GM23338 (cell line): ENCODE results near the gene GLB1L. TPM values are rescaled to one million over a fixed set of nuclear protein-coding genes. Genes with fewer than 3 reads are reported as not detected.

Source experiments
- ATAC-seq: fragments of 200-7000 bp; cut with Tn5 transposase; 3 replicates; pipeline ENCODE4 v1.9.1; 2020
- DNase-seq: peaks from one replicate; pipeline ENCODE4 v3.0.0-alpha.2; 2015; ENCODE audit warnings: low spot score
- H2AFZ ChIP-seq: fragments of 200-600 bp; sonication (generic); 2 replicates; pipeline ENCODE4 v1.8.0; 2016; ENCODE audit warnings: antibody characterized with exemption, mild to moderate bottlenecking, moderate library complexity
- H3F3A ChIP-seq: fragments of 200-600 bp; sonication (generic); replicated peaks from 2 replicates; pipeline ENCODE4 v1.8.0; 2017; ENCODE audit warnings: antibody characterized with exemption, mixed run types, low read depth
- H3K27ac ChIP-seq: fragments of 200-600 bp; sonication (generic); 2 replicates; pipeline ENCODE4 v1.6.1; 2016; ENCODE audit warnings: low read depth
- H3K27me3 ChIP-seq: fragments of 200-600 bp; sonication (generic); 2 replicates; pipeline ENCODE4 v1.8.0; 2016; ENCODE audit warnings: mild to moderate bottlenecking, mixed run types, moderate library complexity; ENCODE audit not compliant: insufficient read depth
- H3K36me3 ChIP-seq: fragments of 200-600 bp; sonication (generic); 2 replicates; pipeline ENCODE4 v1.8.0; 2016; ENCODE audit warnings: mild to moderate bottlenecking; ENCODE audit not compliant: insufficient read depth
- H3K4me1 ChIP-seq: fragments of 200-600 bp; sonication (generic); 2 replicates; pipeline ENCODE4 v1.8.0; 2016; ENCODE audit warnings: mild to moderate bottlenecking, moderate library complexity; ENCODE audit not compliant: insufficient read depth
- H3K4me2 ChIP-seq: fragments of 200-600 bp; sonication (generic); 2 replicates; pipeline ENCODE4 v1.7.1; 2017; ENCODE audit warnings: mixed run types
- H3K4me3 ChIP-seq: fragments of 200-600 bp; sonication (generic); 2 replicates; pipeline ENCODE4 v1.6.1; 2016; ENCODE audit warnings: mixed run types
- H3K79me2 ChIP-seq: fragments of 200-600 bp; sonication (generic); replicated peaks from 2 replicates; pipeline ENCODE4 v1.8.0; 2017; ENCODE audit warnings: mild to moderate bottlenecking; ENCODE audit not compliant: insufficient read depth
- H3K9me2 ChIP-seq: fragments of 200-600 bp; sonication (generic); 2 replicates; pipeline ENCODE4 v1.8.0; 2017; ENCODE audit not compliant: insufficient read depth
- H4K20me1 ChIP-seq: fragments of 200-600 bp; sonication (generic); replicated peaks from 2 replicates; pipeline ENCODE4 v1.8.0; 2017; ENCODE audit warnings: mild to moderate bottlenecking; ENCODE audit not compliant: insufficient read depth
- H3K27ac Mint-ChIP-seq: 2 replicates; pipeline ENCODE4 v1.8.0; 2020; ENCODE audit warnings: inconsistent platforms, mild to moderate bottlenecking, moderate library complexity, mixed read lengths
- H3K27me3 Mint-ChIP-seq: 3 replicates; pipeline ENCODE4 v1.8.0; 2022; ENCODE audit warnings: low read depth, mild to moderate bottlenecking, moderate library complexity, mixed read lengths, inconsistent platforms; ENCODE audit not compliant: insufficient read depth, poor library complexity
- H3K36me3 Mint-ChIP-seq: 3 replicates; pipeline ENCODE4 v1.8.0; 2021; ENCODE audit warnings: low read depth, mild to moderate bottlenecking, inconsistent platforms, moderate library complexity, mixed read lengths
- H3K4me1 Mint-ChIP-seq: 3 replicates; pipeline ENCODE4 v1.8.0; 2020; ENCODE audit warnings: mild to moderate bottlenecking, inconsistent platforms, mixed read lengths
- H3K4me3 Mint-ChIP-seq: 3 replicates; pipeline ENCODE4 v1.8.0; 2021; ENCODE audit warnings: moderate library complexity, mild to moderate bottlenecking, inconsistent platforms, mixed read lengths
- H3K9me3 Mint-ChIP-seq: 3 replicates; pipeline ENCODE4 v1.8.0; 2020; ENCODE audit warnings: moderate library complexity, mild to moderate bottlenecking, inconsistent platforms, mixed read lengths
- CREB1 ChIP-seq: fragments of 250-450 bp; sonication (Bioruptor Pico); IDR thresholded peaks from 2 replicates; pipeline ENCODE4 v1.5.0; 2020; ENCODE audit warnings: low read depth, mild to moderate bottlenecking, moderate library complexity
- ETS1 ChIP-seq: IDR thresholded peaks from 2 replicates; pipeline ENCODE4 v1.6.1; 2016; ENCODE audit warnings: antibody characterized with exemption
- EZH2 ChIP-seq: fragments of 200-600 bp; sonication (generic); IDR thresholded peaks from one replicate; pipeline ENCODE4 v1.8.0; 2017; ENCODE audit warnings: antibody characterized with exemption, mild to moderate bottlenecking, low read depth; ENCODE audit not compliant: unreplicated experiment
- EZH2phosphoT487 ChIP-seq: fragments of 200-600 bp; sonication (generic); IDR thresholded peaks from one replicate; pipeline ENCODE4 v1.8.1; 2018; ENCODE audit warnings: antibody characterized with exemption; ENCODE audit not compliant: unreplicated experiment
- JUNB ChIP-seq: IDR thresholded peaks from one replicate; pipeline ENCODE4 v1.6.1; 2016; ENCODE audit warnings: antibody characterized with exemption; ENCODE audit not compliant: unreplicated experiment
- NANOG ChIP-seq: IDR thresholded peaks from 2 replicates; pipeline ENCODE4 v1.6.1; 2016; ENCODE audit warnings: antibody characterized with exemption, borderline replicate concordance
- POLR2AphosphoS5 ChIP-seq: IDR thresholded peaks from 2 replicates; pipeline ENCODE4 v1.6.1; 2016; ENCODE audit warnings: antibody characterized with exemption, low read depth
- STAT1 ChIP-seq: IDR thresholded peaks from one replicate; pipeline ENCODE4 v1.6.1; 2016; ENCODE audit warnings: antibody characterized with exemption; ENCODE audit not compliant: unreplicated experiment
- ZNF114 ChIP-seq: fragments of 250-450 bp; sonication (Bioruptor Pico); IDR thresholded peaks from 2 replicates; pipeline ENCODE4 v1.5.0; 2020; ENCODE audit warnings: mild to moderate bottlenecking, moderate library complexity
- ZNF331 ChIP-seq: fragments of 250-450 bp; sonication (Bioruptor Pico); IDR thresholded peaks from 2 replicates; pipeline ENCODE4 v1.5.0; 2020; ENCODE audit warnings: low read depth, mild to moderate bottlenecking, moderate library complexity
- ZNF462 ChIP-seq: fragments of 250-450 bp; sonication (Bioruptor Pico); IDR thresholded peaks from 2 replicates; pipeline ENCODE4 v1.5.0; 2020; ENCODE audit warnings: mild to moderate bottlenecking, moderate library complexity
- polyA plus RNA-seq: library from polyadenylated mRNA; unstranded; fragments of >200 nt; fragmentation: Nextera tagmentation; extraction: Ambion mirVana; gene quantifications from 2 replicates; pipeline ENCODE4 v1.2.1, GENCODE V29; 2016
- total RNA-seq: library from RNA; depleted of rRNA; stranded (reverse); fragments of >200 nt; shearing (Covaris generic); gene quantifications from 2 replicates; pipeline ENCODE4 v1.2.3, GENCODE V29; 2014
- TF ChIP-seq, protein P1 (sequence below): IDR thresholded peaks from one replicate; pipeline ENCODE4 v1.6.1; 2018; ENCODE audit warnings: antibody characterized with exemption; ENCODE audit not compliant: unreplicated experiment
- TF ChIP-seq, protein P2 (sequence below), 2 experiments: fragments of 200-600 bp in 1 of 2; sonication (generic) in 1 of 2; conservative IDR thresholded peaks; 2 replicates each; pipeline versions ENCODE4 v1.5.1 to v1.6.1; 2016 to 2017; ENCODE audit warnings: antibody characterized with exemption in 2 of 2, low read depth in 2 of 2, mild to moderate bottlenecking in 2 of 2, moderate library complexity in 1 of 2

Gene GLB1L
- total and polyA plus RNA-seq, 2 experiments from 2014 or later: 1.7 to 5.4 TPM

GRCh38 chr2:219221957-219222518, 23.2 kb downstream of the GLB1L start:
- Mint-ChIP-seq H3K36me3 (peaks cover 44% of the 10 kb centered on the region), H3K4me3 (no peak overlapping the region), H3K9me3 (no peaks in the 10 kb centered on the region), H3K4me1 (peaks cover 12% of the 10 kb centered on the region), H3K27me3 (peaks cover 15% of the 10 kb centered on the region), H3K27ac (no peak overlapping the region)
- DNase-seq: no peak
- Histone ChIP-seq H3K4me3 (no peak overlapping the region), H3K79me2 (no peaks in the 10 kb centered on the region), H3K27me3 (no peaks in the 10 kb centered on the region), H3K36me3 (peaks cover 5% of the 10 kb centered on the region; the same call in 1 of the 2 replicates), H2AFZ (no peak overlapping the region), H3K4me1 (peaks cover 14% of the 10 kb centered on the region), H3K4me2 (no peak overlapping the region), H4K20me1 (no peaks in the 10 kb centered on the region; the same call in 1 of the 2 replicates), H3F3A (peaks cover 9% of the 10 kb centered on the region; the same call in 1 of the 2 replicates), H3K9me2 (no peaks in the 10 kb centered on the region), H3K27ac (no peak overlapping the region)
- no peak for TF ChIP-seq EZH2
- no peak for TF ChIP-seq NANOG
- TF ChIP-seq, protein P1, sequence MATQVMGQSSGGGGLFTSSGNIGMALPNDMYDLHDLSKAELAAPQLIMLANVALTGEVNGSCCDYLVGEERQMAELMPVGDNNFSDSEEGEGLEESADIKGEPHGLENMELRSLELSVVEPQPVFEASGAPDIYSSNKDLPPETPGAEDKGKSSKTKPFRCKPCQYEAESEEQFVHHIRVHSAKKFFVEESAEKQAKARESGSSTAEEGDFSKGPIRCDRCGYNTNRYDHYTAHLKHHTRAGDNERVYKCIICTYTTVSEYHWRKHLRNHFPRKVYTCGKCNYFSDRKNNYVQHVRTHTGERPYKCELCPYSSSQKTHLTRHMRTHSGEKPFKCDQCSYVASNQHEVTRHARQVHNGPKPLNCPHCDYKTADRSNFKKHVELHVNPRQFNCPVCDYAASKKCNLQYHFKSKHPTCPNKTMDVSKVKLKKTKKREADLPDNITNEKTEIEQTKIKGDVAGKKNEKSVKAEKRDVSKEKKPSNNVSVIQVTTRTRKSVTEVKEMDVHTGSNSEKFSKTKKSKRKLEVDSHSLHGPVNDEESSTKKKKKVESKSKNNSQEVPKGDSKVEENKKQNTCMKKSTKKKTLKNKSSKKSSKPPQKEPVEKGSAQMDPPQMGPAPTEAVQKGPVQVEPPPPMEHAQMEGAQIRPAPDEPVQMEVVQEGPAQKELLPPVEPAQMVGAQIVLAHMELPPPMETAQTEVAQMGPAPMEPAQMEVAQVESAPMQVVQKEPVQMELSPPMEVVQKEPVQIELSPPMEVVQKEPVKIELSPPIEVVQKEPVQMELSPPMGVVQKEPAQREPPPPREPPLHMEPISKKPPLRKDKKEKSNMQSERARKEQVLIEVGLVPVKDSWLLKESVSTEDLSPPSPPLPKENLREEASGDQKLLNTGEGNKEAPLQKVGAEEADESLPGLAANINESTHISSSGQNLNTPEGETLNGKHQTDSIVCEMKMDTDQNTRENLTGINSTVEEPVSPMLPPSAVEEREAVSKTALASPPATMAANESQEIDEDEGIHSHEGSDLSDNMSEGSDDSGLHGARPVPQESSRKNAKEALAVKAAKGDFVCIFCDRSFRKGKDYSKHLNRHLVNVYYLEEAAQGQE: no peak
- TF ChIP-seq CREB1 (CRISPR knock-in tag): no peak
- TF ChIP-seq ZNF114 (CRISPR knock-in tag): no peak
- TF ChIP-seq, protein P2, sequence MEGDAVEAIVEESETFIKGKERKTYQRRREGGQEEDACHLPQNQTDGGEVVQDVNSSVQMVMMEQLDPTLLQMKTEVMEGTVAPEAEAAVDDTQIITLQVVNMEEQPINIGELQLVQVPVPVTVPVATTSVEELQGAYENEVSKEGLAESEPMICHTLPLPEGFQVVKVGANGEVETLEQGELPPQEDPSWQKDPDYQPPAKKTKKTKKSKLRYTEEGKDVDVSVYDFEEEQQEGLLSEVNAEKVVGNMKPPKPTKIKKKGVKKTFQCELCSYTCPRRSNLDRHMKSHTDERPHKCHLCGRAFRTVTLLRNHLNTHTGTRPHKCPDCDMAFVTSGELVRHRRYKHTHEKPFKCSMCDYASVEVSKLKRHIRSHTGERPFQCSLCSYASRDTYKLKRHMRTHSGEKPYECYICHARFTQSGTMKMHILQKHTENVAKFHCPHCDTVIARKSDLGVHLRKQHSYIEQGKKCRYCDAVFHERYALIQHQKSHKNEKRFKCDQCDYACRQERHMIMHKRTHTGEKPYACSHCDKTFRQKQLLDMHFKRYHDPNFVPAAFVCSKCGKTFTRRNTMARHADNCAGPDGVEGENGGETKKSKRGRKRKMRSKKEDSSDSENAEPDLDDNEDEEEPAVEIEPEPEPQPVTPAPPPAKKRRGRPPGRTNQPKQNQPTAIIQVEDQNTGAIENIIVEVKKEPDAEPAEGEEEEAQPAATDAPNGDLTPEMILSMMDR (conservative IDR thresholded peaks at IDR 0.05; ENCODE audit: low read depth in 2 of 2): no peak
- TF ChIP-seq POLR2AphosphoS5: no peak
- no peak for TF ChIP-seq EZH2phosphoT487
- no peak for TF ChIP-seq JUNB
- no peak for TF ChIP-seq ZNF462 (CRISPR knock-in tag)
- TF ChIP-seq ZNF331 (CRISPR knock-in tag): no peak
- no peak for TF ChIP-seq ETS1
- TF ChIP-seq STAT1: no peak
- no peak for ATAC-seq
